Superior temporal gyrus (tissue), 1 donor: ENCODE data around the gene MS4A8.

Source experiments
- DNase-seq: peaks from one replicate; pipeline ENCODE4 v3.0.0-alpha.2; 2016; ENCODE audit errors: extremely low spot score

Gene MS4A8

DNA sequence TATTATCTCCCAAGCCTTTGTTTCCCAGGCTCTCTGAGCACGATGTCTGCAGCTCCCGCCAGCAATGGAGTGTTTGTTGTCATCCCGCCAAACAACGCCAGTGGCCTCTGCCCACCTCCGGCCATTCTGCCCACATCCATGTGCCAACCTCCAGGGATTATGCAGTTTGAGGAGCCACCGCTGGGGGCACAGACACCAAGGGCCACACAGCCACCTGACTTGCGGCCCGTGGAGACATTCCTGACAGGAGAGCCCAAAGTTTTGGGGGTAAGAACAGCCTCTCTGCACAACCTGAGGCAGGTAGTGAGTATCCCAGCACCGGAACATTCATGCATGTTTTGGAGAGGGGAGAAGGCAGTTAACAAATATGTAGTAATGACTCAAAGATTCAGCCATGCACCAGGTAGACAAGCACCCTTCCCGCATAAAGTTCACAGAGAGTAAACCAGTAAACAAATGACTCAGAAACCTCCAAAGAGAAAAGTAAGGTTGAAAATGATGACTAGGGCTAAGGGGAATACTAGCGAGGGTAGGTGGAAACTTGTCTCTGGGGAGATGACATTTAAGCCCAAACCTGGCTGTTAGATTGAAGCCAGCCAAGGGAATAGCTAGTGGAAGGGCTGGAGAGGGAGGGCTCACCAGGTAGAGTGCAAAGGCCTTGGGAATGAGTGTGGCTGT is 64.4 kb downstream of the MS4A8 start:
- no peak for DNase-seq

DNA sequence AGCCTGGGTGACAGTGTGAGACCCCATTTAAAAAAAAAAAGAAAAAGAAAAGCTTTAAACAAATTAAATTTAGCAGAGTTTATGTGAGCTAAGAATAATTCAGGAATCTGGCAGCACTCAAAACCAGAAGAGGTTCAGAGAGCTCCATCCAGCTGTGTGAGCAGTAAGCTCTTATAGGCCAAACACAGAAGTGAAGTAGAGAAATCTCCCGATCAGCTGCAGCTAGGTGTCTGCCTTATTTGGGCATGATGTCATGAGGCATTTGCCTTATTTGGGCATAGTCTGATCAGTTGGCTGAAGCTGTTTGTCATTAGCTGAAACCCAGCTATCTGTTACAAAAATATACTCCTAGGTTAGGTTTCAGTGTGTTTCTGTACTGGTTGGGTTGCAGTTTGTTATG is 65.5 kb downstream of the MS4A8 start:
- no peak for DNase-seq

- DNase-seq = no peak
These were observed 65.9 kb downstream of the MS4A8 start for GRCh38 chr11:60765355-60765754.
